Measurements from ENCODE around the gene ERBB4. TPM values are rescaled to one million over a fixed set of nuclear protein-coding genes. Genes with fewer than 3 reads are reported as not detected.
"Not testable (repeated sequence)": the region's sequence is repeated elsewhere in the genome, so short reads cannot be mapped to it uniquely, and the experiment has no call there.

ERBB4 gene
- total RNA-seq, 4 donors from 2014 or later, result 0.26 to 13.3 (median 2.4) TPM

- Histone ChIP-seq H3K27me3 (no peaks in the 10 kb centered on the region), H3K4me1 (no peaks in the 10 kb centered on the region), H3K4me3 (no peak overlapping the region), H3K36me3 (no peaks in the 10 kb centered on the region), H3K27ac (no peak overlapping the region), H3K9me3 (no peaks in the 10 kb centered on the region)
- intact Hi-C loops (cut with DNase I; ENCODE audit: low total_unique reads), result no loop called here
- DNase-seq, result no peak
- no peak for TF ChIP-seq POLR2A (IDR thresholded peaks at IDR 0.05)
- no peak for TF ChIP-seq CTCF (IDR thresholded peaks at IDR 0.05)
Observed at GRCh38 chr2:212195626-212196025, 343.0 kb downstream of the ERBB4 start.

GRCh38 chr2:212194396-212194795, 344.2 kb downstream of the ERBB4 start:
- intact Hi-C loops (cut with DNase I; ENCODE audit: low total_unique reads), result no loop called here
- TF ChIP-seq CTCF (IDR thresholded peaks at IDR 0.05) (no peak), POLR2A (IDR thresholded peaks at IDR 0.05) (no peak)
- Histone ChIP-seq H3K4me3 (no peak overlapping the region), H3K4me1 (no peaks in the 10 kb centered on the region), H3K36me3 (no peaks in the 10 kb centered on the region), H3K9me3 (no peaks in the 10 kb centered on the region), H3K27ac (no peak overlapping the region), H3K27me3 (no peaks in the 10 kb centered on the region)
- DNase-seq, result no peak

- no peak overlapping the region for H3K4me3 ChIP-seq
- no peaks in the 10 kb centered on the region for H3K4me1 ChIP-seq
- no peaks in the 10 kb centered on the region for H3K36me3 ChIP-seq
- intact Hi-C loops (cut with DNase I; ENCODE audit: low total_unique reads), result no loop called here
- no peaks in the 10 kb centered on the region for H3K9me3 ChIP-seq
- H3K27me3 ChIP-seq, result no peaks in the 10 kb centered on the region
- no peak for DNase-seq
- no peak overlapping the region for H3K27ac ChIP-seq
- no peak for TF ChIP-seq POLR2A (IDR thresholded peaks at IDR 0.05)
- no peak for TF ChIP-seq CTCF (IDR thresholded peaks at IDR 0.05)
Observed at GRCh38 chr2:212193803-212194202, 344.8 kb downstream of the ERBB4 start.

- Histone ChIP-seq H3K27ac (no peak overlapping the region), H3K27me3 (no peaks in the 10 kb centered on the region), H3K36me3 (no peaks in the 10 kb centered on the region), H3K4me1 (no peaks in the 10 kb centered on the region), H3K9me3 (no peaks in the 10 kb centered on the region), H3K4me3 (no peak overlapping the region)
- no peak for TF ChIP-seq CTCF (IDR thresholded peaks at IDR 0.05)
- no peak for TF ChIP-seq POLR2A (IDR thresholded peaks at IDR 0.05)
- DNase-seq, result no peak
- intact Hi-C loops (cut with DNase I; ENCODE audit: low total_unique reads), result no loop called here
Observed at GRCh38 chr2:212193056-212193455, 345.5 kb downstream of the ERBB4 start.

- H3K27ac ChIP-seq; H3K4me1 ChIP-seq; intact Hi-C loops (cut with DNase I; ENCODE audit: low total_unique reads); H3K9me3 ChIP-seq; DNase-seq; H3K27me3 ChIP-seq; H3K4me3 ChIP-seq; H3K36me3 ChIP-seq: not testable (repeated sequence)
Observed at GRCh38 chr2:212191438-212191837, 347.2 kb downstream of the ERBB4 start.

GRCh38 chr2:212186166-212186565, 352.4 kb downstream of the ERBB4 start:
- intact Hi-C loops (cut with DNase I; ENCODE audit: low total_unique reads), result no loop called here
- no peaks in the 10 kb centered on the region for H3K4me1 ChIP-seq
- DNase-seq, result no peak
- no peak overlapping the region for H3K27ac ChIP-seq
- H3K27me3 ChIP-seq, result no peaks in the 10 kb centered on the region
- H3K4me3 ChIP-seq, result no peak overlapping the region
- TF ChIP-seq POLR2A (IDR thresholded peaks at IDR 0.05), result no peak
- TF ChIP-seq CTCF (IDR thresholded peaks at IDR 0.05), result no peak
- no peaks in the 10 kb centered on the region for H3K36me3 ChIP-seq
- H3K9me3 ChIP-seq, result no peaks in the 10 kb centered on the region

Data from uterus (tissue), 4 donors.